Stimulated activated CD8-positive, alpha-beta memory T cell treated with anti-CD3 and anti-CD28 coated beads, Interleukin-15, amount 100 ng/mL, for 48 hours (primary cell): ENCODE data around the gene XIRP2.

ENCODE experiments used
- DNase-seq, 2 donors: peaks; one replicate each; pipeline ENCODE4 v3.0.0-alpha.2; 2020; ENCODE audit warnings: low read depth in 2 of 2

Gene XIRP2

GRCh38 chr2:167289651-167290410, 401.6 kb downstream of the XIRP2 start:
- no peak for DNase-seq

GRCh38 chr2:167292430-167293171, 404.3 kb downstream of the XIRP2 start, which contains the start of gene B3GALT1:
Gene B3GALT1, plus strand, starts transcription at chr2:167293001.
- peak; percentile 55 to 58 for DNase-seq

- DNase-seq, result no peak
These were observed 405.0 kb downstream of the XIRP2 start for GRCh38 chr2:167293172-167293781.

GRCh38 chr2:167293943-167294775, 405.9 kb downstream of the XIRP2 start:
- DNase-seq, result no peak

GRCh38 chr2:167294776-167295140, 406.5 kb downstream of the XIRP2 start:
- DNase-seq, result no peak

GRCh38 chr2:167297292-167297691, 409.0 kb downstream of the XIRP2 start:
- no peak for DNase-seq

GRCh38 chr2:167298017-167298416, 409.7 kb downstream of the XIRP2 start:
- no peak for DNase-seq
